Measurements from ENCODE around the gene XPO6. TPM values are rescaled to one million over a fixed set of nuclear protein-coding genes. Genes with fewer than 3 reads are reported as not detected.

Gene XPO6
- total RNA-seq, 1 experiment from 2014 or later: 162 TPM

GRCh38 chr16:28200661-28201060 lies 11.1 kb downstream of the XPO6 start (continued):
- no peak for TF ChIP-seq EZH2phosphoT487 (IDR thresholded peaks at IDR 0.05; ENCODE audit: borderline replicate concordance)
- no peak for TF ChIP-seq POLR2AphosphoS5 (IDR thresholded peaks at IDR 0.05; ENCODE audit: low read depth, low read length)
- TF ChIP-seq ELF1 (IDR thresholded peaks at IDR 0.05; ENCODE audit: borderline replicate concordance, low read depth): no peak

DNA sequence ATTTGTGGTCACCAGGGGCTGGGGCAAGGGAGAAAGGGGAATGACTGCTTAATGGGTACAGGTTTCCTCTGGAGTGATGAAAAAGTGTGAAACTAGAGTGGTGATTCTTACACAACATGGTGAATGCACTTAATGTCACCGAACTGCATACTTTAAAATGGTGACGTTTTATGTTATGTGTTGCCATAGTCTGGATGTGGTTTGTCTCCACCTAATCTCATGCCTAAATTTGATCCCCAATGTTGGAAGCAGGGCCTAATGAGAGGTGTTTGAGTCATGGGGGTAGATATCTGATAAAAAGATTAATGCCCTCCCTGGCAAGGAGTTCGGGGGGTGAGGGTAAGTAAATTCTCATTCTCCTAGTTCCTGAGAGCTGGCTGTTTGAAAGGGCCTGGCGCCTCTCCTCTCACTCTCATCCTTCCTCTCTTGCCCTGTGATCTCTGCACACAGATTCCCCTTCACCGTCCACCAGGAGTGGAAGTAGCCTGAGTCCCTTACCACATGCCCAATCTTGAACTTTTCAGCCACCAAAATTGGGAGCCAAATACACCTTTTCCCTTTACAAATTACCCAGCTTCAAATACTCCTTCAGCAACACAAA lies 15.3 kb downstream of the XPO6 start:
- H3K4me3 ChIP-seq (replicated peaks in 1 of 2; ENCODE audit: low read depth in 1 of 2, low read length in 2 of 2): no peak overlapping the region
- ChIA-PET POLR2A (no interaction called here), RAD21 (ENCODE audit: low non-redundant PET in 1 of 2, low total read pairs in 2 of 2, uncharacterized antibody in 2 of 2, unreplicated experiment in 2 of 2) (no interaction called here), CTCF (no interaction called here)
- H4K20me1 ChIP-seq (ENCODE audit: insufficient read depth): peaks cover 46% of the 10 kb centered on the region; the same call in 1 of the 2 replicates
- H2AFZ ChIP-seq (ENCODE audit: low read depth, low read length, poor library complexity, severe bottlenecking): no peak overlapping the region
- H3K79me2 ChIP-seq (ENCODE audit: insufficient read depth, low read length): peaks cover 100% of the 10 kb centered on the region
- peaks cover 2 to 32% of the 10 kb centered on the region in 2 experiments; a peak in 1 of 4 replicates for H3K4me1 ChIP-seq (ENCODE audit: control insufficient read depth in 1 of 2, insufficient read depth in 2 of 2, low read length in 2 of 2)
- no peak for DNase-seq (ENCODE audit: low read depth, low spot score)
- H3K9ac ChIP-seq (ENCODE audit: low read length): no peak overlapping the region
- no peaks in the 10 kb centered on the region for H3K9me3 ChIP-seq (ENCODE audit: control insufficient read depth in 1 of 2, insufficient read depth in 1 of 2, low read depth in 1 of 2, low read length in 2 of 2)
- no peaks in the 10 kb centered on the region for H3K9me2 ChIP-seq (ENCODE audit: insufficient read depth)
- intact Hi-C loops (cut with micrococcal nuclease): no loop called here
- TF ChIP-seq EZH2 (IDR thresholded peaks at IDR 0.05) (no peak), SP1 (IDR thresholded peaks at IDR 0.05; ENCODE audit: low read depth) (no peak), POLR2A (IDR thresholded peaks at IDR 0.05; ENCODE audit: borderline replicate concordance, extremely low read depth, insufficient read depth, insufficient read length) (no peak), EGR1 (IDR thresholded peaks at IDR 0.05; ENCODE audit: low read depth) (no peak), ZBTB33 (IDR thresholded peaks at IDR 0.05; ENCODE audit: extremely low read depth, insufficient replicate concordance, low read length) (no peak)
- H3K27me3 ChIP-seq (ENCODE audit: insufficient read depth, low read length): no peaks in the 10 kb centered on the region
- BruUV-seq (replicated peaks): no TSS peak
- H3K36me3 ChIP-seq (ENCODE audit: control insufficient read depth in 1 of 2, insufficient read depth in 2 of 2, low read length in 2 of 2): peaks cover 3 to 20% of the 10 kb centered on the region in 2 experiments; a peak in 3 of 4 replicates
- no peak for ATAC-seq
- no peak overlapping the region for H3K4me2 ChIP-seq (ENCODE audit: low read length)
- H3K27ac ChIP-seq (ENCODE audit: low read depth, low read length): no peak overlapping the region

All from HCT116 (cell line).